Measurements from ENCODE around the gene EML3. TPM values are rescaled to one million over a fixed set of nuclear protein-coding genes. Genes with fewer than 3 reads are reported as not detected.
"Not testable (repeated sequence)": the region's sequence is repeated elsewhere in the genome, so short reads cannot be mapped to it uniquely, and the experiment has no call there.

EML3 gene
- polyA plus RNA-seq, 5 donors: 32.6 to 57.4 (median 49.5) TPM

GRCh38 chr11:62573592-62574362 is 38.8 kb downstream of the EML3 start, which contains the start of gene EEF1G:
EEF1G (minus strand) TSS chr11:62573891; CDS start chr11:62573842, 49 bp downstream.
- DNase-seq: peak; percentile 99 to 100

DNA sequence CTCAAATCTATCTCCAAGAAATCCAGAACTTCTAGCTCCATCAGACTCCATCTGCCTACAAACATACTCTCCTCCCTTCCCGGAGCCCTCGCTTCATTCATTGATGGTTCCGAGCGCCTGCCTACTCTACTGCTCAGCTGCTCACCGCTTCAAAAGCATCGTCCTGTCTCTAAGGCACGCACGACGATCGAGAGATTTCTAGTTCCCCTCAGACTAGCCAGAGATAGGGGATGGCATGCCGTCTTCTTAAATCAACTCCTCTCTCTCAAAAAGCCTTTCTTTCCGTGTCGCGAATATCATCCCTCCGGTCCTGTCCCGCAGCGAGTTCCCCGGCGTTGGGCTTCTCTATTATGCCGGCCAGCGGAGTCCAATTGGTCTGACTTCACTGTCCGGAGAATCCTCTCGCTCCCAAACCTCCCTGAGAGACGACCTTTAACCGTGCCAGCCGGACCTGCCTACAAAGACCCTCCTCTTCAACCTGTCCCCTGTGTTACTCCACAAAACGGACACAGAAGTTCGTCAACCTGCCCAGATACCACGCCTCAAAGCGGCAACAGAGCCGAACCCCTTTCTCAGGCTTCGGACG is 39.5 kb downstream of the EML3 start:
- DNase-seq: no peak

GRCh38 chr11:62572431-62572830 is 40.1 kb downstream of the EML3 start:
- DNase-seq: no peak

DNA sequence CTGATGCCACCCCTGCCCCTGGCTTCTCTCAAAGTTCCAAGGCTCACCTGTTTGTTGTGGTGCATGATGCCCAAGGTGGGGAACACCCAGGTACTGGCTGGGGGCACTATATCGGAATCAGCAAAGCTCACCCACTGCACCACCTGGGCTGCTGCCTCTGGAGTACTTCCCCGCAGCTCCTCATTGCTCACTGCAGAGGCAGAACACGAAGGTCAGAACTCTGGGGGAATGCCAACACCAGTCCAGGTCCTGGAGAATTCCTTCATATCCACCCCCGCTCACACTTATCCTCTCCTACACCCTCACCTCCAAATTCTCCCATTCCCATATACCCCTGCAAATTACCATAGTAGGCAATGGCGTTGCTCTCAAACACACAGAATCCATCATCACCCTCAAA is 41.1 kb downstream of the EML3 start:
- DNase-seq: not testable (repeated sequence)

DNA sequence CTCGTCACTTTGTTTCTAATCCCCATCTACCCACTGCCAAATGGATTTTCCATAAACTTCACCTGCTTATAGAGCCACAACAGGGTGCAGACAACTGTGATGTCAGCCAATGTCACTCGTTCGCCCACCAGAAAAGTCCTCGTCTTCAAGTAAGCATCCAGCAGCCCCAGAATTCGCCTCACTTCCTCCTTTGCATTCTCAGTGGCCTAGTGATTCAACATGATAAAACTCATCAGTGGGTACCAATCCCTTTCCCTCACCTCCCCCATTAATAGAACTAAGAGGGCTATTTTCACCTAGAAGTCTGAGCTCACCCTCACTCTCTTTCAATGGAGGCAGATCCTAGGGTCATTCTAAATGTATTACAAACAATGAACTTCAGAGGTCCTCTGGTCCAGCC is 41.7 kb downstream of the EML3 start:
- not testable (repeated sequence) for DNase-seq

- no peak for DNase-seq
These were observed 43.0 kb downstream of the EML3 start for GRCh38 chr11:62569611-62570010.

DNA sequence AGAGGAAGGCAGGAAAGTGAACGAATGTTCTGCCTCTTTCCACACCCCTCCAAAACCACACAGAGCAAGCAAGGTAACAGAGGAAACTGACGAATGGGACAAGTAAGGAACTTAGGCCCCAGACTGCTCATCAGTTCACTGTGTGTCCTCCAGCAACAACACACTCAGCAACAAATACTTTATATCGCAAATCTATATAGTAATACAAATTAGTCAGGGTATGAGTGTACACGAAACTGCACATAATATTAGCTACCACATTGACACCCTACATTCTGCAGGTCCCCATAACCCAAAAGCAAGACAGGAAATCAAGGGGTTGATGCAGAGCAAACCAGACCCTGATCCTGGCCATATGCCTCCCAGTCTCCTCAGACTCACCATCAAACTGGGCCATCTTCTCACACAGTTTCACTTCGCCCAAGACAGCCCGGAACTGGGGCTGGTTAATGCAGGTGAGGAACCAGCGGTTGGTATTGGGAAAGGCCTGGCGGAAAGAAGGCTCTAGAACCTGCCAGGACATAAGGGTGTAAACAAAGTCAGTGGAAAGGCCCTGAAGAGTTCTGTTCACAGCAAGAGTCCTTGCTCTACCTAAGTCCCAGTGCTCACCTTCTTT is 45.4 kb downstream of the EML3 start:
- DNase-seq: no peak

DNA sequence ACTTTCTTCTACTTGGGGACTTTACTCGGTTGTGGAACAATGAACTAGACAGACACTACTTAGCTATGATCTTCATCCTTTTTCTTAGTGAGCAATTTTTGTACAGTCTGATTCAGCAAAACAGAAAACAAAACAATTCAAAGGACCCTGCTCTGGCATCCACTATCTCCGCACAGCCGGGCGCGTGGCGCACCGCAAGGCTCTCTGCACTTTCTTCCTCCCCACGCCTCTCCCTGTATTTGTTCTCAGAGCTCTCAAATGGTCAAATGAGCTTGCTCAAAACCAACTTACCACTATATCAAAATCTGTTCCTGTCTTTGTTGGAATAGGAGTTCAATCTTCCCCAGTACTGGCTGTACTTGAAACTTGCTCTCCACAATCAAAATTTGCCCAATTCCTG is 46.3 kb downstream of the EML3 start:
- no peak for DNase-seq

GRCh38 chr11:62565100-62565802 is 47.3 kb downstream of the EML3 start:
- DNase-seq: no peak

DNA sequence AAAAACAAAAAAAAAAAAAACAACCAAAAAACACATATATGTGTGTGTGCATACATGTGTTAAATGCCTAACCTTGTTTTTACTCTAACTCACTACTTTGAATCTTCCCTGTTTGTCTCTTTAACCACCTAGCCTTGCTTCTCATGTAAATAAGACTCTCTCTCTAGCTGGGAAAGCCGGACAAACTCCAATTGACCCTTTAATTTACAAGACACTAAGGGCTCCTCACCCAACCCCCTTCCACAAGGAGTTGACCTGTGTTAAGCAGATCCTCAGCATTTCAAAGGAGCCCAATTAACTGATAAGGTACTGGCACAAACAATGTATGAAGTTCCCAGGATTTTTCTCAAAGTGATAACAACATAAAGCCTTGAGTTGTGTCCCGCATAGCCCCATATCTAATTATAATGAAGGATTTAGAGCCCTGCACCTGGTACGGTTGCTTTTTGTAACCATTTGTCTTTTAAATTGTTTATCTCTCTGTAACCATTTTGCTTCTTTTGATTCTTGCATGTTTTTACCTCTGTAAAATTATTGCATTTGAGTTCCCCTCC is 50.8 kb downstream of the EML3 start:
- not testable (repeated sequence) for DNase-seq

DNA sequence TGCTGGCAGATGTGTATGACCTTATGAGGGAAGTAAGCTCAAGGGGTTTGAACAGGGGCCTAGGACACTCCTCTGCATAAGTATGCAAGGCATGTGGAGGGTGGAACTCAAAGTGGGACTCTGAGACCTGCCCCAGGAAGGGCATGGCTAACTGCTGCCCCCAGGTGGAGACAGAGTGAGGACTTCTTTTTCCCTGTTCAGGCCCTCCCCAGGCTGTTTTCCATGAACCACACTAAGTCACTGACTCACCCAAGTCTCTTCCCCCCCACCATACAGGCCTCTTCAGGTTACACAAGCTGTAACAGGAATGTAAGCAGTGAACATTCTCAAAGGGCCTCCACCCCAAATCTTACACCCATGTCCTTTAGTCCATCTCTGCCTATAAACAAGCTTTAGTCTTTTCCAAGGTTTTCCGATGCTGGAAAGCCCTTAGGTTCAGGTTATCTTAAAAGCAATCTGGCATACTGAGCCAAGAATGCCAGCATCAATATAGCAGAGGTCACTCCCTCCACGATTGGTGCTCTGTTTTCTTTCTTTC is 51.9 kb downstream of the EML3 start:
- peak in 1 of 2 donors; percentile 55 for DNase-seq

GRCh38 chr11:62559626-62560025 is 52.9 kb downstream of the EML3 start:
- not testable (repeated sequence) for DNase-seq

- DNase-seq: no peak
These were observed 53.4 kb downstream of the EML3 start for GRCh38 chr11:62559204-62559603.

GRCh38 chr11:62558669-62559068 is 53.9 kb downstream of the EML3 start:
- DNase-seq: no peak

DNA sequence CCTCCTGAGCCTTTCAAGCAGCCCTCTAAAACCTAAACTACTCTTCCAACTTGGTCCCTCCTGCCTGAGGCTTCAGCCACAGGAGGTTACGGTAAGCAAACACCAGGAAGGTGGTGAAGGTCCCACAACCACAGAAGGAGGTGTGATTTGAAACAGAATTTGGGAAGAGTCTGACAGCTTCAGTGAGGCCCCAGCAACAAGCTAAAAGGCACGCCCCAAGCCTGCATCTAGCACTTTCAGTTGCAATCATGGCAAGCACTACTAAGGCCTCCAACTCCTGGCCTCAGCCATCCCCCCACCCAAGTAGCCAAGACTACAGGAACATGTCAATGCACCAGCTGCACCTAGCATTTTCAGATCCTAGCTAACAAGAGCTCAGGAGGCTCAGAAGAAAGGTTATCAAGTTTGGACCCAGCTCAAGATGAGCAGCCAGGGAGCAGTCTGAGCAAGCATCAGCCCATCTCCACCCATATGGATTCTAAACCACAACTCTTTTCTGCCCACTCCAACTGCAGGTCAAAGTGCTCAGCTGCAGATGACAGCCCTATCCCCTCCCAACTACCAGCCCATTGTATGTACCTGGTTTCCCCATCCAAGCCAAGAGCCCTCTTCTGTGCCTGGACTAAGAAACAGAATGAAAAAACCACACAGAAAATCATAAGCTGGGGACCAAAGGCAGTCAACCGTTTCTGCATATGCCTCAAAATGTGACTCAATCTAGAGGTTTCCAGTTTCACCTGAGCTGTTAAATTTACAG is 55.5 kb downstream of the EML3 start:
- DNase-seq: no peak

- DNase-seq: peak; percentile 70 to 83
These were observed 56.3 kb downstream of the EML3 start for GRCh38 chr11:62556108-62556874.

DNA sequence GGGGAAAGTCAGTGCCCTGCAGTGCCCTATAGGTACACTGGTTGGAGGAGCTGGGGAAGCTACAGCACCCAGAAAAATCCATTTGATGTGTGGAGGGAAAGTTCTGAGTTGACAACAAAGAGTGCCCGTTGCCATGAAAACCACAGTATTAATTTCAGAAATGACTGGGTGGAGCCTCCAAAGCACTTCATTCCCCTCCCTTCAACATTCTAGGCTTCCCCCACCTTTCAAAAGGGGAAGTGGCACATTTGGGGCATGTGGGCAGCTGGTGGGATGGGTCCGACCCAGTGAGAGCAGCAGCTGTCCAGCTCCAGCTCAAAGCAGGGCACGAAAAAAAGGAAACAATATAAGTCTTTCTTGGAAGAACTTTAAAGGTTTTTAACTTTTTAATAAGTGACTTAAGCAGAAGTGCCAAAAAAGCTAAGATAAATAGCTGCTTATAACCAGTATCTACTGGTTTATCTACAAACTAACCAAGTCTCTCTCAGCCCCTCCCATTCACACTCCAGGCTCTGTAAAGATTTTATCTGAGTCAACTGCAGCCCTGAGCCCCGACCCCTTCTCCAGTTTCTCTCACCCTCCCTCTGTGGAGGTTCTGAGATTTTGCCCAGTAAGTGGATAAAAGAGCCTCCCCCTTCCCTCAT is 57.0 kb downstream of the EML3 start:
- DNase-seq: peak; percentile 53 to 69

- no peak for DNase-seq
These were observed 58.0 kb downstream of the EML3 start for GRCh38 chr11:62554387-62555167.
